ENCODE data around the gene GOLGA6L25.
"Not testable (repeated sequence)": the region's sequence is repeated elsewhere in the genome, so short reads cannot be mapped to it uniquely, and the experiment has no call there.

Gene GOLGA6L25

GRCh38 chr15:28553268-28553667 lies at the start of gene GOLGA6L25:
TSS of gene GOLGA6L25 (plus strand) at chr15:28553568. CDS start at chr15:28553629, 61 bp downstream.
- POLR2A ChIA-PET; CTCF ChIA-PET; DNase-seq (ENCODE audit: extremely low spot score): not testable (repeated sequence)

- CTCF ChIA-PET; POLR2A ChIA-PET; DNase-seq (ENCODE audit: extremely low spot score): not testable (repeated sequence)
Measured at GRCh38 chr15:28508217-28508889, 45.0 kb upstream of the GOLGA6L25 start.

GRCh38 chr15:28514128-28514527 lies 39.2 kb upstream of the GOLGA6L25 start:
- POLR2A ChIA-PET; CTCF ChIA-PET; DNase-seq (ENCODE audit: extremely low spot score): not testable (repeated sequence)

GRCh38 chr15:28515208-28515607 lies 38.2 kb upstream of the GOLGA6L25 start:
- DNase-seq (ENCODE audit: extremely low spot score); POLR2A ChIA-PET; CTCF ChIA-PET: not testable (repeated sequence)

GRCh38 chr15:28532954-28533353 lies 20.4 kb upstream of the GOLGA6L25 start, which contains the start of gene GOLGA8G:
TSS of gene GOLGA8G (minus strand) at chr15:28532971. CDS start at chr15:28532909, 62 bp downstream.
- POLR2A ChIA-PET; CTCF ChIA-PET; DNase-seq (ENCODE audit: extremely low spot score): not testable (repeated sequence)

- POLR2A ChIA-PET; CTCF ChIA-PET; DNase-seq (ENCODE audit: extremely low spot score): not testable (repeated sequence)
Measured at GRCh38 chr15:28573351-28573750, 20.0 kb downstream of the GOLGA6L25 start.

- POLR2A ChIA-PET; DNase-seq (ENCODE audit: extremely low spot score); CTCF ChIA-PET: not testable (repeated sequence)
Measured at GRCh38 chr15:28588977-28589606, 35.7 kb downstream of the GOLGA6L25 start.

GRCh38 chr15:28589769-28590168 lies 36.4 kb downstream of the GOLGA6L25 start:
- CTCF ChIA-PET; DNase-seq (ENCODE audit: extremely low spot score); POLR2A ChIA-PET: not testable (repeated sequence)

GRCh38 chr15:28592395-28592794 lies 39.0 kb downstream of the GOLGA6L25 start:
- POLR2A ChIA-PET, CTCF ChIA-PET: not testable (repeated sequence)

GRCh38 chr15:28593424-28594129 lies 40.2 kb downstream of the GOLGA6L25 start:
- POLR2A ChIA-PET; DNase-seq (ENCODE audit: extremely low spot score); CTCF ChIA-PET: not testable (repeated sequence)

More at GRCh38 chr15:28592395-28592794, 39.0 kb downstream of the GOLGA6L25 start:
- DNase-seq (ENCODE audit: extremely low spot score), result not testable (repeated sequence)

- DNase-seq (ENCODE audit: extremely low spot score); POLR2A ChIA-PET; CTCF ChIA-PET: not testable (repeated sequence)
Measured at GRCh38 chr15:28597471-28597870, 44.1 kb downstream of the GOLGA6L25 start.

GRCh38 chr15:28598209-28598608 lies 44.8 kb downstream of the GOLGA6L25 start:
- CTCF ChIA-PET; POLR2A ChIA-PET; DNase-seq (ENCODE audit: extremely low spot score): not testable (repeated sequence)

GRCh38 chr15:28602152-28602551 lies 48.8 kb downstream of the GOLGA6L25 start:
- DNase-seq (ENCODE audit: extremely low spot score); POLR2A ChIA-PET; CTCF ChIA-PET: not testable (repeated sequence)

All from GM10248 (cell line).